OCI-LY3 (cell line): ENCODE data around the gene GDPD2.
"Not testable (repeated sequence)": the region's sequence is repeated elsewhere in the genome, so short reads cannot be mapped to it uniquely, and the experiment has no call there.

Source experiments
- CTCF ChIP-seq: fragments of 200-600, 300-600 bp; sonication (generic); IDR thresholded peaks from 2 replicates; pipeline ENCODE4 v1.5.1; 2014; ENCODE audit warnings: antibody characterized with exemption, low read length, low read depth
- EZH2phosphoT487 ChIP-seq: fragments of 200-600 bp; shearing (Covaris generic); IDR thresholded peaks from 2 replicates; pipeline ENCODE4 v1.6.1; 2018; ENCODE audit warnings: antibody characterized with exemption, mixed run types, low read depth

GRCh38 chrX:70400181-70400580 is 22.9 kb upstream of the GDPD2 start:
- not testable (repeated sequence) for TF ChIP-seq CTCF, EZH2phosphoT487
